ENCODE data around the gene PHOX2A. TPM values are rescaled to one million over a fixed set of nuclear protein-coding genes. Genes with fewer than 3 reads are reported as not detected.

Gene PHOX2A
- total RNA-seq, 1 donor from 2014 or later = 3.4 TPM

DNA sequence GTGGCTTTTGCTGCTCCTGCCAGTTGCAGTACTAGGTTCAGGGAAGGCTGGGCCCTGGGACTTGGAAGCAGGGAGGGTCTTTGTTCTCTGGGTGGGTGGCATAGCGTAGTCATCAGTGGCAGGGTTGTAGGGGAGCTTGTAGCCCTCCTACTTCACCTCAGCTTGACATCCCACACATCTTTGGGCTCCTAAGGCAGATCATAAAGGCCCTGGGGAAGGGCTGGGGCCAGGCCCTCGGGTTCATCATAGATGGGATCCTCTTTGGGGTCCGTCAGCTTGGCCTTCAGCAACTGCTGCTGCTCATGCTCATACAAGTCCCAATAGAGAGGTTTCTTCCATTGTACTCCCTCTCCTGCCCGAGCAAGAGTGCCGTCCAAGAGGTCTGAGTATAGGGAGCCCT, 6.0 kb upstream of the PHOX2A start:
- intact Hi-C loops (cut with DNase I) = no loop called here
- Histone ChIP-seq H3K4me3 (no peak overlapping the region), H3K36me3 (no peaks in the 10 kb centered on the region), H3K9me3 (no peaks in the 10 kb centered on the region), H3K27me3 (peaks cover 2% of the 10 kb centered on the region), H3K4me1 (no peaks in the 10 kb centered on the region), H3K27ac (no peak overlapping the region)
- DNase-seq (ENCODE audit: extremely low spot score in 2 of 2) = peak in 1 of 2 donors; percentile 62
- TF ChIP-seq POLR2AphosphoS5 (IDR thresholded peaks at IDR 0.05; ENCODE audit: insufficient read depth in 1 of 2, low read depth in 1 of 2) (no peak), POLR2A (IDR thresholded peaks at IDR 0.05) (no peak)
- TF ChIP-seq, protein P1, sequence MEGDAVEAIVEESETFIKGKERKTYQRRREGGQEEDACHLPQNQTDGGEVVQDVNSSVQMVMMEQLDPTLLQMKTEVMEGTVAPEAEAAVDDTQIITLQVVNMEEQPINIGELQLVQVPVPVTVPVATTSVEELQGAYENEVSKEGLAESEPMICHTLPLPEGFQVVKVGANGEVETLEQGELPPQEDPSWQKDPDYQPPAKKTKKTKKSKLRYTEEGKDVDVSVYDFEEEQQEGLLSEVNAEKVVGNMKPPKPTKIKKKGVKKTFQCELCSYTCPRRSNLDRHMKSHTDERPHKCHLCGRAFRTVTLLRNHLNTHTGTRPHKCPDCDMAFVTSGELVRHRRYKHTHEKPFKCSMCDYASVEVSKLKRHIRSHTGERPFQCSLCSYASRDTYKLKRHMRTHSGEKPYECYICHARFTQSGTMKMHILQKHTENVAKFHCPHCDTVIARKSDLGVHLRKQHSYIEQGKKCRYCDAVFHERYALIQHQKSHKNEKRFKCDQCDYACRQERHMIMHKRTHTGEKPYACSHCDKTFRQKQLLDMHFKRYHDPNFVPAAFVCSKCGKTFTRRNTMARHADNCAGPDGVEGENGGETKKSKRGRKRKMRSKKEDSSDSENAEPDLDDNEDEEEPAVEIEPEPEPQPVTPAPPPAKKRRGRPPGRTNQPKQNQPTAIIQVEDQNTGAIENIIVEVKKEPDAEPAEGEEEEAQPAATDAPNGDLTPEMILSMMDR (IDR thresholded peaks at IDR 0.05) = no peak

DNA sequence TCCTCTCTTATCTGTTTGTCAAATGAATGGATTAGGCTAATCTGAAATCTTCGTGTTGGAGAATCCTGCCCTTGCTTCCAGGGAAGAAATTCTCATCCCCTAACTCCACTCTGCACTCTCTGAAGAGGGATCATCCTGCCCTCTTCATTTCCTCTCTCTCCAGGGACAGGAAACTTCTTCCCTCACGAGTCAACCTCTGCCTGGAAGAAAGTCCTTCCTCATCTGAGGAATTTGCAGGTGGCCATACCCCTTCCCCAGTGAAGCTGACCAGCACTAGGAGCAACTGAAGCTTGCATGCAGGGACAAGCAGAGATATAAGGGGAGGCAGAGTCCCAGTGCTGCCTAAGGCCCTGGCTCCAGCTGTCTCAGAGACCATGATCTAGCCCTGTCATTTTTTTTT, 3.6 kb upstream of the PHOX2A start:
- intact Hi-C loops (cut with DNase I) = no loop called here
- Histone ChIP-seq H3K27me3 (peaks cover 18% of the 10 kb centered on the region), H3K36me3 (no peaks in the 10 kb centered on the region), H3K4me3 (no peak overlapping the region), H3K9me3 (no peaks in the 10 kb centered on the region), H3K4me1 (peaks cover 11% of the 10 kb centered on the region), H3K27ac (no peak overlapping the region)
- no peak for DNase-seq (ENCODE audit: extremely low spot score in 2 of 2)
- TF ChIP-seq POLR2AphosphoS5 (IDR thresholded peaks at IDR 0.05; ENCODE audit: insufficient read depth in 1 of 2, low read depth in 1 of 2) (no peak), POLR2A (IDR thresholded peaks at IDR 0.05) (no peak)
- TF ChIP-seq, protein P1 (IDR thresholded peaks at IDR 0.05) = no peak

DNA sequence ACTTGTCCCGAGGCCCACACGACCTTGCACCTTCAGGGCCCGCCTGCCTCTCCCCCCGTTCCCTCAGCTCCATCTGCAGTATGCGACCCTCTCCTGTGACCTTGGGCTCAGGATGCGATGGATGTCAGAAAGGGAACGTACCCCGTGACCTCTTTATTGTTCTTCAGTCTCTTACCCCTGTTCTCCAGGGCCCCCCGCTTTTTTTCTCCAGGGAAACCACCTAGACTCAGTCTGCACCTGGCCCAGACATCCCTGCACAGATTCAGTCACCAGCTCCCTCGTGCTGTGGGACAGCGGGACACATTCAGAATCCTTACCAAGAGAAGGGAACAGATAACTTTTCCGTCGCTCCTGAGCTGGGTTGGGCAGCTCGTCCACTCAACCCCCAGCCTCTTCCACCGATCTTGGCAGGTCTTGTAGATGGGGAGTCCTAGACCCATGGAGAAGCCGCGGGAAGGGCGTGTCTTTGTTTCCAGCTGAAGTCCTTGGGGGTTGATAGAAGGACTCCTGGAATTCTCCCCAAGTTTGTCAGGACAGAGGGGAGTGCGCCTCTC, 1.4 kb upstream of the PHOX2A start:
- Histone ChIP-seq H3K4me1 (peaks cover 21% of the 10 kb centered on the region), H3K27ac (no peak overlapping the region), H3K9me3 (no peaks in the 10 kb centered on the region), H3K27me3 (peaks cover 24% of the 10 kb centered on the region), H3K36me3 (no peaks in the 10 kb centered on the region), H3K4me3 (no peak overlapping the region)
- no peak for DNase-seq (ENCODE audit: extremely low spot score in 2 of 2)
- TF ChIP-seq POLR2AphosphoS5 (IDR thresholded peaks at IDR 0.05; ENCODE audit: insufficient read depth in 1 of 2, low read depth in 1 of 2) = no peak
- no peak for TF ChIP-seq POLR2A (IDR thresholded peaks at IDR 0.05)
- TF ChIP-seq, protein P1 (IDR thresholded peaks at IDR 0.05) = no peak
- intact Hi-C loops (cut with DNase I) = no loop called here

DNA sequence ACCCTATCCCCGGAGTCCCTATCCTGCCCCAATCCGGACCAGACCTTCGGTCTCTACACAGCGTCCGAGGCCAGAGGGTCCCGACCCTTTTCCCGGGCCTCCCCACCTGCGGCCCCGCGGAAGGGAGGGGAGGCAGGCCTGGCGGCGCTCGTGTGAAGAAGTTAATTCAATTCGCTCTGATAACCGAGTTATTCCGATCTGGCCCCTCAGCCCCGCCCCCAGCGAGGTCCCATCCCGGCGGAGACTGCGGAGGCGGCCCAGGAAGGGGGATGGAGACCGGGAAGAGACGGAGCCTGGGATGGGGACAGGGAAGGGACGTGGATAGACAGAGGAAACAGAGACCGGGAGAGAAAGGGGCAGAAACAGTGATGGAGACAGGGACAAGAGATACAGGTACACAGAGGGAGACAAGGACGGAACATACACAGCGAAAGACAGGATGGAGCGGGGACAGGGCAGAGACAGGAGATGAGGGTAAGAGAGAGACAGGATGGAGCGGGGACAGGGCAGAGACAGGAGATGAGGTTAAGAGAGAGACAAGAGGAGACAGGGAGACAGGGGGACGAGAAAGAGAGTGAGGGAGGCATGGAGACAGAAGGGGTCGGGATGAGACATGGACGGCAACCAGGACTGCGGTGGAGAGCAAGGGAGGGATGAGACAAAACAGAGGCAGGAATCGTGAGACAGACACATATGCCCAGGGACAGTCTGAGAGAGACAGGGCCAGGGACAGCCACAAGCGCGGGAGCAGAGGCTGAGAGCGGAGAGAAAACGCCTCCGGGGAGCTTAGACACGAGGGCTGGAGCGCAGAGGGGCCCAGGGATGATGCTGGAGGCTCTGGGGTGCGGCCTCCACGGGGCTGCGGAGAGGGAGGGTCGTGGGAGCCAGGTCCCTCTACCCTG, 636 bp upstream of the PHOX2A start:
- Histone ChIP-seq H3K4me1 (peaks cover 27% of the 10 kb centered on the region), H3K4me3 (peak overlapping the region in 1 of 2 donors; percentile 22), H3K27me3 (peaks cover 24% of the 10 kb centered on the region), H3K9me3 (no peaks in the 10 kb centered on the region), H3K27ac (no peak overlapping the region), H3K36me3 (no peaks in the 10 kb centered on the region)
- intact Hi-C loops (cut with DNase I) = no loop called here
- TF ChIP-seq POLR2A (IDR thresholded peaks at IDR 0.05) (no peak), POLR2AphosphoS5 (IDR thresholded peaks at IDR 0.05; ENCODE audit: insufficient read depth in 1 of 2, low read depth in 1 of 2) (no peak)
- TF ChIP-seq, protein P1 (IDR thresholded peaks at IDR 0.05) = no peak
- DNase-seq (ENCODE audit: extremely low spot score in 2 of 2) = no peak

Data from vagina (tissue), 2 donors.